Measurements from ENCODE around the gene TRMT2A.

- no peak for TF ChIP-seq EZH2 (optimal IDR thresholded peaks at IDR 0.05; ENCODE audit: low read depth, low read length)
- no peak for TF ChIP-seq CTCF (IDR thresholded peaks at IDR 0.05; ENCODE audit: low read length)
- no peak for TF ChIP-seq EZH2phosphoT487 (IDR thresholded peaks at IDR 0.05; ENCODE audit: low read length)
Measured at GRCh38 chr22:20094197-20094807, 22.7 kb downstream of the TRMT2A start.
